ENCODE data around the gene GABRG3. TPM values are rescaled to one million over a fixed set of nuclear protein-coding genes. Genes with fewer than 3 reads are reported as not detected.

Gene GABRG3
- total RNA-seq, 1 experiment from 2014 or later = 0.15 TPM

DNA sequence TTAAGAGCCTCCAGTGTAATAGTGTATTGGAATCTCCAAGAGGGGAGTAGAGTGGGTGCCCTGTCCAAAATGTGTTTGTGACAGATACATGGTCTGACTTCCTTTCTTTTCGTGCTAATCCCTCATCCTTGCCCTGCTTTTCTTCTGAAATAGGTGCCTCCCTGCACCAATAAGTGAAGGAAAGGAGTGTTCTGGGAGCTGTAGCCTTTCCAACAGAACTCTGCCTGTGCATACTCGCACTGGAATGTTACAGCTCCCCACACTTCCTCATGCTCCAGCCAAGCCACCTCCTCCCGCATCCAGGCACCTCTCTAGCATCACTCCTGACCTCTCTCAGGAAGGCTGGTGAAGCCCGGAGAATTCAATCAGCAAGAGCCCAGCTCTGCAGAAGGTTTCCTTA lies 478.0 kb downstream of the GABRG3 start:
- no peak overlapping the region for H3T11ph ChIP-seq (ENCODE audit: low read length)
- Mint-ChIP-seq H3K27ac (no peak overlapping the region; a peak in 1 of 7 replicates), H3K27me3 (ENCODE audit: low read depth) (no peaks in the 10 kb centered on the region; the same call in 1 of the 2 replicates), H3K4me3 (no peak overlapping the region), H3K36me3 (ENCODE audit: insufficient read depth in 1 of 3, low read depth in 3 of 3) (no peaks in the 10 kb centered on the region), H3K4me1 (peaks cover 2 to 5% of the 10 kb centered on the region in 2 experiments; a peak in 3 of 4 replicates), H3K9me3 (peaks cover 0 to 5% of the 10 kb centered on the region in 2 experiments; a peak in 2 of 5 replicates)
- no peaks in the 10 kb centered on the region for H3K9me3 ChIP-seq (ENCODE audit: control insufficient read depth, low read depth, low read length)
- no peaks in the 10 kb centered on the region for H3K79me1 ChIP-seq (ENCODE audit: insufficient read depth, low read depth, low read length, poor library complexity, severe bottlenecking)
- no peak overlapping the region for H4K8ac ChIP-seq (replicated peaks; ENCODE audit: insufficient read length, low read depth, low read length)
- H3K79me2 ChIP-seq (ENCODE audit: insufficient read depth, low read length) = no peaks in the 10 kb centered on the region
- no peak overlapping the region for H2BK12ac ChIP-seq (ENCODE audit: insufficient read length, low read depth, low read length)
- H4K20me1 ChIP-seq (ENCODE audit: control insufficient read depth, insufficient read depth, insufficient read length) = no peaks in the 10 kb centered on the region
- no CpG with 5 or more reads among the region's 4 CpGs for WGBS (ENCODE audit: extremely low coverage, insufficient read length, low lambda C conversion rate)
- H2AFZ ChIP-seq (ENCODE audit: low read length) = no peak overlapping the region
- H3K23me2 ChIP-seq (ENCODE audit: insufficient read length, low read depth, low read length, poor library complexity, severe bottlenecking) = no peaks in the 10 kb centered on the region
- no peak overlapping the region for H3K23ac ChIP-seq (ENCODE audit: insufficient read length, low read depth, low read length)
- H3K27ac ChIP-seq (ENCODE audit: insufficient read length, low read depth, low read length) = no peak overlapping the region
- TF ChIP-seq, protein P1, sequence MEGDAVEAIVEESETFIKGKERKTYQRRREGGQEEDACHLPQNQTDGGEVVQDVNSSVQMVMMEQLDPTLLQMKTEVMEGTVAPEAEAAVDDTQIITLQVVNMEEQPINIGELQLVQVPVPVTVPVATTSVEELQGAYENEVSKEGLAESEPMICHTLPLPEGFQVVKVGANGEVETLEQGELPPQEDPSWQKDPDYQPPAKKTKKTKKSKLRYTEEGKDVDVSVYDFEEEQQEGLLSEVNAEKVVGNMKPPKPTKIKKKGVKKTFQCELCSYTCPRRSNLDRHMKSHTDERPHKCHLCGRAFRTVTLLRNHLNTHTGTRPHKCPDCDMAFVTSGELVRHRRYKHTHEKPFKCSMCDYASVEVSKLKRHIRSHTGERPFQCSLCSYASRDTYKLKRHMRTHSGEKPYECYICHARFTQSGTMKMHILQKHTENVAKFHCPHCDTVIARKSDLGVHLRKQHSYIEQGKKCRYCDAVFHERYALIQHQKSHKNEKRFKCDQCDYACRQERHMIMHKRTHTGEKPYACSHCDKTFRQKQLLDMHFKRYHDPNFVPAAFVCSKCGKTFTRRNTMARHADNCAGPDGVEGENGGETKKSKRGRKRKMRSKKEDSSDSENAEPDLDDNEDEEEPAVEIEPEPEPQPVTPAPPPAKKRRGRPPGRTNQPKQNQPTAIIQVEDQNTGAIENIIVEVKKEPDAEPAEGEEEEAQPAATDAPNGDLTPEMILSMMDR (conservative IDR thresholded peaks at IDR 0.05) = no peak
- no peak overlapping the region for H3K4ac ChIP-seq (ENCODE audit: low read depth, low read length)
- no peak overlapping the region for H3K9ac ChIP-seq (ENCODE audit: extremely low read depth, insufficient read length, low read length)
- 0 out of 2 replicates have a peak, but pooled peaks cover 2% of the 10 kb centered on the region for H3K4me1 ChIP-seq (ENCODE audit: insufficient read depth, low read length)
- H3K14ac ChIP-seq (ENCODE audit: insufficient read depth, low read length) = no peak overlapping the region
- H2BK120ac ChIP-seq (ENCODE audit: low read depth, low read length, poor library complexity, severe bottlenecking) = no peak overlapping the region
- H2BK5ac ChIP-seq (ENCODE audit: insufficient read length, low read length) = no peak overlapping the region
- H3K4me2 ChIP-seq (ENCODE audit: insufficient read depth, insufficient read length, low read length) = no peak overlapping the region
- H3K18ac ChIP-seq (ENCODE audit: insufficient read length, low read depth, low read length) = no peak overlapping the region
- no peak overlapping the region for H2AK5ac ChIP-seq (ENCODE audit: insufficient read length, low read length)
- no peak overlapping the region for H4K5ac ChIP-seq (ENCODE audit: insufficient read length, low read depth, low read length)
- H3K27me3 ChIP-seq (ENCODE audit: insufficient read depth, low read length) = no peaks in the 10 kb centered on the region
- H2BK15ac ChIP-seq (ENCODE audit: low read depth, low read length) = no peak overlapping the region
- no peak overlapping the region for H2BK20ac ChIP-seq (ENCODE audit: low read depth, low read length, poor library complexity, severe bottlenecking)
- H4K91ac ChIP-seq (ENCODE audit: insufficient read length, low read depth, low read length) = no peak overlapping the region
- no peak for DNase-seq
- H3K56ac ChIP-seq (ENCODE audit: insufficient read length, low read depth, low read length) = no peak overlapping the region
